Small intestine (tissue), 7 donors: ENCODE data around the gene GOLPH3L. TPM values are rescaled to one million over a fixed set of nuclear protein-coding genes. Genes with fewer than 3 reads are reported as not detected.

Experiments used
- DNase-seq, 2 donors: peaks; one replicate each; pipeline versions ENCODE4 v3.0.0 to v3.0.0-alpha.2; 2013
- FAIRE-seq: peaks from 2 replicates; lab custom pipeline; 2012; peaks lifted over from hg19 to GRCh38; lab: Jason Lieb, UNC
- H3K27ac ChIP-seq, 3 donors: one replicate each; pipeline ENCODE4 v1.5.1; 2013; ENCODE audit warnings: low read length in 2 of 3, mild to moderate bottlenecking in 2 of 3, control low read depth in 1 of 3, inconsistent platforms in 1 of 3, low read depth in 1 of 3, moderate library complexity in 1 of 3
- H3K27me3 ChIP-seq, 3 donors: one replicate each; pipeline ENCODE4 v1.6.1; 2013; ENCODE audit warnings: low read length in 3 of 3, inconsistent platforms in 1 of 3; ENCODE audit not compliant: control insufficient read depth in 3 of 3, insufficient read depth in 3 of 3
- H3K36me3 ChIP-seq, 3 donors: one replicate each; pipeline ENCODE4 v1.6.1; 2013; ENCODE audit warnings: low read length in 3 of 3, inconsistent platforms in 1 of 3, low read depth in 1 of 3, mild to moderate bottlenecking in 1 of 3, moderate library complexity in 1 of 3; ENCODE audit not compliant: control insufficient read depth in 3 of 3, insufficient read depth in 2 of 3
- H3K4me1 ChIP-seq, 3 donors: one replicate each; pipeline ENCODE4 v1.6.1; 2013; ENCODE audit warnings: low read length in 2 of 3, inconsistent platforms in 1 of 3, low read depth in 1 of 3, mild to moderate bottlenecking in 1 of 3, moderate library complexity in 1 of 3; ENCODE audit not compliant: control insufficient read depth in 3 of 3, insufficient read depth in 2 of 3
- H3K4me3 ChIP-seq, 3 donors: one replicate each; pipeline ENCODE4 v1.5.1; 2013; ENCODE audit warnings: low read length in 3 of 3, control low read depth in 1 of 3, inconsistent platforms in 1 of 3, low read depth in 1 of 3, mild to moderate bottlenecking in 1 of 3, moderate library complexity in 1 of 3
- H3K9me3 ChIP-seq, 2 donors: one replicate each; pipeline ENCODE4 v1.6.1; 2013; ENCODE audit warnings: low read depth in 1 of 2, low read length in 1 of 2; ENCODE audit not compliant: control insufficient read depth in 2 of 2, insufficient read depth in 1 of 2
- WGBS, 3 donors: extraction: QIAGEN DNeasy Blood & Tissue Kit; methylation state at CpG; one replicate each; pipeline ENCODE4 v1.1.7; 2013; 5-methylcytosine and 5-hydroxymethylcytosine counted together
- polyA plus RNA-seq, 4 donors: library from polyadenylated mRNA; stranded (reverse) in 3 of 4; unstranded in 1 of 4; fragments of 200-250 nt in 3 of 4; fragments of 120-200 nt in 1 of 4; gene quantifications; one replicate each; pipeline versions ENCODE4 v1.2.1 to v1.2.3, GENCODE V29; 2013
- donor health status: healthy with polysubstance abuse.
- donor health status: control.
- donor health status: control.
- donor health status: Bipolar disorder and iron deficiency.
- donor health status: healthy.

Gene GOLPH3L
- polyA plus RNA-seq, 4 donors: 15.4 to 43.1 (median 22.6) TPM

DNA sequence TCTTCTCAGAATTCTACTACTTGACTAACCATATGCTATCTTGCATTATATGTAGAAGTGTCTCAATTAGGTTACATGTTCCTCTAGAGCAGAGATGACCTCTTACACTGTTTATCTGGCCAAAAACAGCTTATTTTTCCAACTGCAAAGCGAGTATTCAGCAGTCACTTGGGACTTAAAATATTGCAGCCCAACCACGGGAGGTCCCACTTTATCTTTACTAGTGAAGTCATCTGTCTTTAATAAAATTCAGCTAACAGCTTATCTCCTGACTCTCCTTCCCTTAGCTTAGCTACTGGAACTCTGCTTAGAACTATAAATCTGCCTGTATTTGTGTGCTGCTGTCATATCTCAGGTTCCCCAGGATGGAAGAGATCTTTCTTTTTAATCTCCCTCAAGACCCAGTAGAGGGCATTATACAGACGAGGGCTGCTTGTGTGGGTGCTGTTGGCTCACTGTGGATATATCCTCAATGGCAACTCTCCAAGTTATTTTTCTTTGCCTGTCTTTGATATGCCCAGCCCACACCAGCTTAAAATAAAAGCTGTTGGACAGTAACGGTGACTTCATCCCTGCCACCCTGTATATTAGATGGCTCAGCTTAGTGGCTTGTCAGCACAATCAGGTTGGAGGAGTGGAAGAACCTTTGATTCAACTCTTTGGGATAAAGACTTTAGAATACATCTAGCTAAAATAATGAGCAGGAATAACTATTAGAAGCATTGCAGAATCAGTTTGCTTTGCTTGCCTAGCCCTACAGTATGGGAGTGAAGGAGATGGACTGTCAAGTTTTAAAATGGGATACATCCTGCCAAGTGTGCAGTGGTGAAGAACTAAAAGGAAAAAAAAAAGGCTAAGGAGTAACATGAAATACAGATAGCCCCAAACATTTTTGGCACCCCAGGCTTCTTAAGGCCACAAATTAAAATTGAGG, 77.1 kb downstream of the GOLPH3L start:
- Histone ChIP-seq H3K4me3 (no peak overlapping the region), H3K9me3 (no peaks in the 10 kb centered on the region), H3K36me3 (peaks cover 7 to 51% (median 11%) of the 10 kb centered on the region in 3 donors), H3K27ac (peak overlapping the region in 1 of 3 donors; percentile 36), H3K27me3 (no peaks in the 10 kb centered on the region), H3K4me1 (peaks cover 0 to 11% (median 6%) of the 10 kb centered on the region in 3 donors)
- FAIRE-seq (no peak), DNase-seq (peak in 1 of 2 donors; percentile 55)
- 33 to 38% (median 38%) methylated on average over 4 of the region's 4 CpGs for WGBS, 3 donors

DNA sequence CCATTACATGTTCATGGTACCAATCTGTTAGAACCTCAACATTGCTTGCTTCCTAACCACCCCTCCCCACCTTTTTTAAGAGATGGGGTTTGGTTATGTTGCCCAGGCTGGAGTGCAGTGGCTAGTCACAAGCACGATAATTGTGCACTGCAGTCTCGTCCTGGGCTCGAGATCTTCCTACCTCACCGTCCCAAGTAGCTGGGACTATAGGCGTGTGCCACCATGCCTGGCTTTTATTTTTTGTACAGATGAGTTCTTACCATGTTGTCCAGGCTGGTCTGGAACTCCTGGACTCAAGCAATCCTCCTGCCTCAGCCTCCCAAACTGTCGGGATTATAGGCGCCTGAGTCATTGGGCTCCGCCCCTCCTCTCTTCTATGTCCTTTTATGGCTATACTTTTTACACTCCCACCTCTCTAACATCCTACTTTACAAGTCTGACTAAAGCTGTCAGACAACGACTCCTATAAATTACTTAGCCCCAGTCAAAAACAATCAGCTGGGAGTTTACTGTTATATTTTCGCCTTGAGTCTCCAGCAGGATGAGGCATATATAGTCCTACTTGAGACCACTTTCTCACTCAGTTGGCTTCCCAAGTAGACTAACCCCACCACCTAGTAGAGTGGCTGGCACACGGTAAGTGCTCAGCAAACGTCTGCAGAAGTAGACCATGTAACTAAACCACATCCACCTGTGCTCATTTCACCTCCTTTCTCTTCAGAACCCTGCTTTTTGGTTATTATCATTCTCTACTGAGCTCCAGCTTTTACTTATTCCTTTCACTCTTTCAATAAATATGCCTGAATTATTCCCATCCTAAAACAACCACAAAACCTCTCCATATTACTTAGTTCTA, 81.4 kb downstream of the GOLPH3L start:
- WGBS, 3 donors: 84 to 85% (median 85%) methylated on average over 12 of the region's 12 CpGs

DNA sequence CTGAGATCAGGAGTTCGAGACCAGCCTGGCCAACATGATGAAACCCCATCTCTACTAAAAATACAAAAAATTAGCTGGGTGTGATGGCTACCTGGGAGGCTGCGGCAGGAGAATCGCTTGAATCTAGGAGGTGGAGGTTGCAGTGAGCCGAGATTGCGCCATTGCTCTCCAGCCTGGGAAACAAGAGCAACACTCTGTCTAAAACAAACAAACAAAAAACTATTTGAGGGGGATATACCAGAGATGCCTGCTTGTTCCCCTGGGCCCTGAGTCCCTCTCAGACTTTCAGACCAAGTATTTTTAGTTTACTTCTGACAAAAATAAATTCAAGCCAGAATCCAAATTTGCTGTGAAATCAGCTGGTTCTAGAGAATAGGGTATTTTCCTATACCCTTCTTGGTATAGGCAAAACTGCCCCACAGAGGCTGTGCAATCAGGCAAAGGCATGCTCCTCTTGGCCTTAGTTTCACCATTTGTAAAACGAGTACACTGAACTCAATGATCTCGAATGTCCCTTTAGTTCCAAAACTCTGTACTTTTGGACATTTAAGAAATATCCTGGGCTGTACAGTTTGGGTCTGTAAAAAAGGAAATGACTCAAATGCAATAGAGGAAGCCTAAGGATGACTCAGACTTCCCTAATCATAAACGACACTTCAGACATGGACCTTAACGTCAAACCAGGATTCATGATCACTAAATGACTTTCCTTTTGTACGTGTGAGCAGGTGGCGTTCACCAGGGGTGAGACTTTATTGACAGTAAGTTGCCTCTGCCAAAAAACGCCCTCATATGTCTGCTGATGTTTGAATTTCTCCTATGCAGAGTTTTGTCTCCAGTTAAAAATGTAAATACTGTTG, 83.7 kb downstream of the GOLPH3L start:
- H3K4me3 ChIP-seq: no peak overlapping the region
- FAIRE-seq (no peak), DNase-seq (peak; percentile 85 to 94)
- no peaks in the 10 kb centered on the region for H3K9me3 ChIP-seq
- peaks cover 0 to 44% (median 0%) of the 10 kb centered on the region in 3 donors for H3K36me3 ChIP-seq
- peak overlapping the region; percentile 75 to 96 (median 82) for H3K27ac ChIP-seq
- no peaks in the 10 kb centered on the region for H3K27me3 ChIP-seq
- peaks cover 8 to 25% (median 18%) of the 10 kb centered on the region in 3 donors for H3K4me1 ChIP-seq
- WGBS, 3 donors: 38 to 44% (median 38%) methylated on average over 12 of the region's 12 CpGs

More for the DNA sequence above, 81.4 kb downstream of the GOLPH3L start:
- Histone ChIP-seq H3K27ac (peak overlapping the region in 2 of 3 donors; percentile 74 to 78), H3K4me3 (no peak overlapping the region), H3K4me1 (peaks cover 8 to 25% (median 20%) of the 10 kb centered on the region in 3 donors), H3K36me3 (peaks cover 0 to 44% (median 3%) of the 10 kb centered on the region in 3 donors), H3K27me3 (no peaks in the 10 kb centered on the region), H3K9me3 (no peaks in the 10 kb centered on the region)
- FAIRE-seq: no peak
- peak in 1 of 2 donors; percentile 38 for DNase-seq

DNA sequence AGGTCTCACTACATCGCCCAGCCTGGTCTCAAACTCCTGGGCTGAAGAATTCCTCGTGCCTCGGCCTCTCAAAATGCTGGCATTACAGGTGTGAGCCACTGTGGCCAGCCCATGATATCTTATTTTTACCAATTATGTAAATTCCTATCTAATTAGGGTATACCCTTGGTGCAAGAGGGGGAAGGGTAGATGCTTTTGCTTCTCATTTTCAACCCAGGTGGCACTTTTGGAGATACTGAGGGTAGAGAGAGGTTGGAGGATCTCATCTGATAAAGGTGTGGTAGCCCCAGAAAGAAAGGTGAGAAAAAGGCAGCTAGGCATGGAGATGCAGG, 85.0 kb downstream of the GOLPH3L start:
- WGBS, 3 donors: 86 to 95% (median 95%) methylated on average over 3 of the region's 3 CpGs
- H3K4me3 ChIP-seq: no peak overlapping the region
- DNase-seq (no peak), FAIRE-seq (no peak)
- H3K27me3 ChIP-seq: no peaks in the 10 kb centered on the region
- H3K36me3 ChIP-seq: peaks cover 0 to 41% (median 0%) of the 10 kb centered on the region in 3 donors
- H3K9me3 ChIP-seq: no peaks in the 10 kb centered on the region
- peaks cover 8 to 25% (median 18%) of the 10 kb centered on the region in 3 donors for H3K4me1 ChIP-seq
- peak overlapping the region; percentile 66 to 94 (median 75) for H3K27ac ChIP-seq

DNA sequence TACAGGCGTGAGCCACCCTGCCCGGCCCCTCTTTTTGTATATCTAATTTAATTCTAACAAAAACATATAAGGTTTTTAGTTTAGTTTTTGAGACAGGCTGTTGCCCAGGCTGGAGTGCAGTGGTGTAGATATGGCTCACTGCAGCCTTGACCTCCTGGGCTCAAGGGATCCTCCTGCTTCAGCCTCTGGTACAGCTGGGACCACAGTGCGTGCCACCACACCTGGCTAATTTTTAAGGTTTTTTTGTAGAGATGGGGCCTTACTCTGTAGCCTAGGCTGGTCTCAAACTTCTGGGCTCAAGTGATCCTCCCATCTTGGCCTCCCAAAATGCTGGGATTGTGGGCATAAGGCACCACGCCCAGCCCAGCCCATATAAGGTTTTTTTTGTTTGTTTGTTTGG, 86.4 kb downstream of the GOLPH3L start:
- Histone ChIP-seq H3K27me3 (no peaks in the 10 kb centered on the region), H3K9me3 (no peaks in the 10 kb centered on the region), H3K36me3 (peaks cover 0 to 38% (median 0%) of the 10 kb centered on the region in 3 donors), H3K27ac (peak overlapping the region in 1 of 3 donors; percentile 94), H3K4me3 (no peak overlapping the region), H3K4me1 (peaks cover 6 to 25% (median 19%) of the 10 kb centered on the region in 3 donors)
- WGBS, 3 donors: 91 to 97% (median 96%) methylated on average over 4 of the region's 4 CpGs
- FAIRE-seq: no peak
- DNase-seq: no peak

DNA sequence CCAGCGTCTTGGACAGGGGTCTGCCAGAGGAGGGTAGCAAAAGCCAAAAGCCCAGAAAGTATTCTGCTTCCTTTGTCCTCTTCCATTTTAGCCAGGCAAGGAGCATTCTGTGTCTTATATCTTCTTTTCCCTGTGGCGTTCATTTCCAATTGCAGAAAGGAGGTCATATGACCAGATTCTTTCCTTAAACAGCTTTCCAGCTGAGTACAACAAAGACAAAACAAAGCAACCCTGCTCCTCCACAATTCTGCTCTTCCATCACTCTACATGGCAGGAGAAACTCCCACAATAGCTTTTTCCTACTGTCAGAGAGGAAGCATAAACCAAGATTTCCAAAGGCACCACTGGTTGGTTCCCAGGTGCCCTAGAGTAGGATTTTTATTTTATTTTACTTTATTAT, 87.2 kb downstream of the GOLPH3L start:
- DNase-seq (no peak), FAIRE-seq (no peak)
- peaks cover 0 to 31% (median 0%) of the 10 kb centered on the region in 3 donors for H3K36me3 ChIP-seq
- 71 to 94% (median 89%) methylated on average over 2 of the region's 2 CpGs for WGBS, 3 donors
- peaks cover 2 to 25% (median 19%) of the 10 kb centered on the region in 3 donors for H3K4me1 ChIP-seq
- H3K27ac ChIP-seq: peak overlapping the region in 2 of 3 donors; percentile 24 to 94
- H3K27me3 ChIP-seq: no peaks in the 10 kb centered on the region
- no peaks in the 10 kb centered on the region for H3K9me3 ChIP-seq
- H3K4me3 ChIP-seq: no peak overlapping the region

DNA sequence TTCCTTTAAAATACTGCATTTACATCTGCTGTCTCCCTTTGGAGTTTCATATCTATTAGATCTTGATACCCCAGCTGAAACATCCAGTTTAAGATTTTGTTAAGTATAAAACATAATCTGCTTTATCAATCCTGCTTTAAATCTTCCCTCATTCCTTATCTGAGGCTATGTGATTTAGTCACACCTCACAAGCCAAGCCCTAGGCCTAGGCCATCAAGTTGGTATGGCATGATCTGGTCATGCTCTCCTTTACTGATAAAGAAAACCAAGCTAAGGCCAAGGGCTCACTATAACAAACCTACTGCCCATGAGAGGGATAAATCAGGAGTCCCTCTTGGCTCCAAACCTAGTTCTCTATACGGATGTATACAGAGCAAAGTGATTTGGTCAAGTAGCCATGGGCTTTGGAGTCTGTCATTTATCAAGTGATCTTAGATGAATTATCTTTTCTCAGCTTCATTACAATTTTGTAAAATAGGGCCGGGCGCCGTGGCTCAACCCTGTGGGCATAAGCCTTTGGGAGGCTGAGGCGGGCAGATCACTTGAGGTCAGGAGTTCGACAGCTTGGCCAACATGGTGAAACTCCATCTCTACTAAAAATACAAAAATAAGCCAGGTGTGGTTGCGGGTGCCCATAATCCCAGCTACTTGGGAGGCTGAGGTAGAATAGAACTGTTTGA, 90.4 kb downstream of the GOLPH3L start:
- H3K4me1 ChIP-seq: peaks cover 4 to 14% (median 10%) of the 10 kb centered on the region in 3 donors
- no peaks in the 10 kb centered on the region for H3K9me3 ChIP-seq
- FAIRE-seq: no peak
- WGBS, 3 donors: 96 to 98% (median 97%) methylated on average over 7 of the region's 7 CpGs
- no peak for DNase-seq
- no peaks in the 10 kb centered on the region for H3K27me3 ChIP-seq
- H3K27ac ChIP-seq: peak overlapping the region in 1 of 3 donors; percentile 58
- no peak overlapping the region for H3K4me3 ChIP-seq
- H3K36me3 ChIP-seq: peaks cover 0 to 25% (median 0%) of the 10 kb centered on the region in 3 donors
